H1 (cell line): ENCODE data around the gene MLC1. TPM values are rescaled to one million over a fixed set of nuclear protein-coding genes. Genes with fewer than 3 reads are reported as not detected.

Experiments
- CTCF ChIA-PET: fragments of 300-600 bp; sonication (Branson Sonifier 250); formaldehyde crosslinking; loops from one replicate; lab custom pipeline; 2021; ENCODE audit not compliant: partially characterized antibody; lab: Charles Lee
- POLR2A ChIA-PET: fragments of 300-600 bp; sonication (Branson Sonifier 250); formaldehyde crosslinking; loops from one replicate; lab custom pipeline; 2021; ENCODE audit warnings: inconsistent platforms; ENCODE audit not compliant: partially characterized antibody; lab: Charles Lee
- DNase-seq, 2 experiments: peaks; one replicate each; pipeline versions ENCODE4 v3.0.0 to v3.0.0-alpha.2; 2010 to 2022; ENCODE audit warnings: low spot score in 2 of 2, low read depth in 1 of 2, mixed read lengths in 1 of 2
- FAIRE-seq: peaks from 2 replicates; lab custom pipeline; 2011; peaks lifted over from hg19 to GRCh38; lab: Jason Lieb, UNC
- H2AFZ ChIP-seq: 2 replicates; pipeline ENCODE4 v1.8.1; 2012; ENCODE audit warnings: low read length, inconsistent platforms
- H2AK5ac ChIP-seq: 2 replicates; pipeline ENCODE4 v1.6.1; 2013; ENCODE audit warnings: low read depth, low read length
- H2BK120ac ChIP-seq: replicated peaks from 2 replicates; pipeline ENCODE3; 2013; ENCODE audit warnings: low read depth, low read length, inconsistent platforms
- H2BK12ac ChIP-seq: 2 replicates; pipeline ENCODE4 v1.6.1; 2013; ENCODE audit warnings: low read depth, low read length
- H2BK15ac ChIP-seq: 2 replicates; pipeline ENCODE4 v1.6.1; 2013; ENCODE audit warnings: low read length
- H2BK20ac ChIP-seq: 2 replicates; pipeline ENCODE4 v1.6.1; 2013; ENCODE audit warnings: low read length
- H2BK5ac ChIP-seq: 2 replicates; pipeline ENCODE4 v1.6.1; 2013; ENCODE audit warnings: low read depth, low read length
- H3K14ac ChIP-seq: 2 replicates; pipeline ENCODE4 v1.6.1; 2013; ENCODE audit warnings: inconsistent platforms; ENCODE audit not compliant: insufficient read length
- H3K18ac ChIP-seq: 2 replicates; pipeline ENCODE4 v1.6.1; 2013; ENCODE audit warnings: low read length; ENCODE audit errors: extremely low read depth
- H3K23ac ChIP-seq: 2 replicates; pipeline ENCODE4 v1.6.1; 2013; ENCODE audit warnings: inconsistent platforms; ENCODE audit not compliant: insufficient read length
- H3K23me2 ChIP-seq: 2 replicates; pipeline ENCODE4 v1.6.1; 2013; ENCODE audit warnings: low read depth, low read length
- H3K27ac ChIP-seq: 2 replicates; pipeline ENCODE4 v1.6.1; 2011; ENCODE audit warnings: low read depth, low read length, inconsistent platforms
- H3K27me3 ChIP-seq, 4 experiments: replicated peaks in 1 of 4; 1 replicate in 1 of 4; 2 replicates in 3 of 4; pipeline versions ENCODE4 v1.6.1 to v1.8.1; 2011 to 2013; ENCODE audit warnings: low read length in 3 of 4, mild to moderate bottlenecking in 3 of 4, inconsistent platforms in 2 of 4, mixed read lengths in 2 of 4, moderate library complexity in 1 of 4; ENCODE audit not compliant: control insufficient read depth in 3 of 4, insufficient read depth in 3 of 4; ENCODE audit errors: extremely low read depth in 1 of 4
- H3K36me3 ChIP-seq, 4 experiments: 2 replicates each; pipeline versions ENCODE4 v1.6.1 to v1.8.1; 2011 to 2013; ENCODE audit warnings: mild to moderate bottlenecking in 4 of 4, low read length in 3 of 4, moderate library complexity in 2 of 4, control low read depth in 1 of 4, inconsistent platforms in 1 of 4; ENCODE audit not compliant: insufficient read depth in 4 of 4, control insufficient read depth in 2 of 4
- H3K4ac ChIP-seq: replicated peaks from 2 replicates; pipeline ENCODE3; 2013; ENCODE audit warnings: low read length, low read depth, mixed read lengths, inconsistent platforms; ENCODE audit not compliant: insufficient read length
- H3K4me1 ChIP-seq, 4 experiments: replicated peaks in 1 of 4; 1 replicate in 1 of 4; 2 replicates in 3 of 4; pipeline versions ENCODE4 v1.6.1 to v1.8.1; 2011 to 2013; ENCODE audit warnings: low read length in 3 of 4, inconsistent platforms in 2 of 4, mixed read lengths in 1 of 4; ENCODE audit not compliant: insufficient read depth in 4 of 4, control insufficient read depth in 3 of 4
- H3K4me2 ChIP-seq, 2 experiments: 2 replicates each; pipeline versions ENCODE4 v1.6.1 to v1.8.1; 2011 to 2013; ENCODE audit warnings: low read depth in 2 of 2, low read length in 2 of 2, control low read depth in 1 of 2, inconsistent platforms in 1 of 2, mild to moderate bottlenecking in 1 of 2; ENCODE audit not compliant: insufficient read depth in 1 of 2
- H3K4me3 ChIP-seq, 4 experiments: fragments of 200-600, 300-600 bp in 1 of 4; sonication (generic), shearing (Covaris generic), sonication (Bioruptor Twin) in 1 of 4; 2 replicates each; pipeline versions ENCODE4 v1.5.1 to v1.8.1; 2011 to 2016; ENCODE audit warnings: low read length in 4 of 4, low read depth in 3 of 4, control low read depth in 2 of 4, inconsistent platforms in 2 of 4, mild to moderate bottlenecking in 2 of 4, mixed read lengths in 1 of 4, moderate library complexity in 1 of 4; ENCODE audit not compliant: insufficient read depth in 2 of 4; ENCODE audit errors: extremely low read depth in 1 of 4
- H3K56ac ChIP-seq: replicated peaks from 2 replicates; pipeline ENCODE3; 2013; ENCODE audit warnings: low read depth, mild to moderate bottlenecking, mixed read lengths, low read length, inconsistent platforms; ENCODE audit not compliant: insufficient read length
- H3K79me1 ChIP-seq: 2 replicates; pipeline ENCODE4 v1.6.1; 2013; ENCODE audit warnings: low read depth, low read length, control low read depth
- H3K79me2 ChIP-seq, 2 experiments: 2 replicates each; pipeline versions ENCODE4 v1.6.1 to v1.8.1; 2012 to 2013; ENCODE audit warnings: low read length in 2 of 2, mild to moderate bottlenecking in 2 of 2, inconsistent platforms in 1 of 2; ENCODE audit not compliant: insufficient read depth in 2 of 2, control insufficient read depth in 1 of 2
- H3K9ac ChIP-seq, 4 experiments: replicated peaks in 1 of 4; 1 replicate in 1 of 4; 2 replicates in 3 of 4; pipeline versions ENCODE4 v1.6.1 to v1.8.1; 2011 to 2013; ENCODE audit warnings: low read depth in 3 of 4, low read length in 3 of 4, control low read depth in 2 of 4, mild to moderate bottlenecking in 2 of 4, moderate library complexity in 2 of 4, inconsistent platforms in 1 of 4; ENCODE audit errors: extremely low read depth in 1 of 4
- H3K9me3 ChIP-seq, 2 experiments: 2 replicates each; pipeline versions ENCODE4 v1.6.1 to v1.8.1; 2012 to 2013; ENCODE audit warnings: mild to moderate bottlenecking in 2 of 2, moderate library complexity in 2 of 2, control low read depth in 1 of 2, inconsistent platforms in 1 of 2, low read depth in 1 of 2, low read length in 1 of 2, mixed read lengths in 1 of 2; ENCODE audit not compliant: insufficient read depth in 2 of 2
- H4K20me1 ChIP-seq, 2 experiments: replicated peaks in 1 of 2; 2 replicates each; pipeline versions ENCODE3 to v1.8.1; 2011 to 2013; ENCODE audit warnings: inconsistent platforms in 2 of 2, low read length in 2 of 2, mild to moderate bottlenecking in 1 of 2; ENCODE audit not compliant: insufficient read depth in 2 of 2, control insufficient read depth in 1 of 2
- H4K5ac ChIP-seq: 2 replicates; pipeline ENCODE4 v1.6.1; 2013; ENCODE audit warnings: low read length, low read depth, mixed read lengths, inconsistent platforms; ENCODE audit not compliant: insufficient read length
- H4K8ac ChIP-seq: 2 replicates; pipeline ENCODE4 v1.8.0; 2013; ENCODE audit warnings: mild to moderate bottlenecking, moderate library complexity, low read length, inconsistent platforms; ENCODE audit not compliant: insufficient read depth; ENCODE audit errors: extremely low read depth
- H4K91ac ChIP-seq: replicated peaks from 2 replicates; pipeline ENCODE3; 2013; ENCODE audit warnings: low read length, mixed read lengths, inconsistent platforms; ENCODE audit not compliant: insufficient read length
- BACH1 ChIP-seq: IDR thresholded peaks from 2 replicates; pipeline ENCODE4 v1.6.1; 2012; ENCODE audit warnings: low read length, improper control_type of control experiment
- CEBPB ChIP-seq: IDR thresholded peaks from 2 replicates; pipeline ENCODE4 v1.6.1; 2012; ENCODE audit warnings: low read depth, low read length
- FOSL1 ChIP-seq: IDR thresholded peaks from 2 replicates; pipeline ENCODE4 v1.6.1; 2011; ENCODE audit warnings: mild to moderate bottlenecking, low read depth, low read length, moderate library complexity; ENCODE audit not compliant: insufficient read depth
- GABPA ChIP-seq: IDR thresholded peaks from 2 replicates; pipeline ENCODE4 v1.6.1; 2011; ENCODE audit warnings: mild to moderate bottlenecking, low read length, moderate library complexity, borderline replicate concordance; ENCODE audit not compliant: insufficient read depth
- KDM4A ChIP-seq: IDR thresholded peaks from one replicate; pipeline ENCODE4 v1.7.1; 2012; ENCODE audit warnings: low read depth, mild to moderate bottlenecking, moderate library complexity, low read length, inconsistent platforms; ENCODE audit not compliant: severe bottlenecking
- MAFK ChIP-seq: IDR thresholded peaks from 2 replicates; pipeline ENCODE4 v1.6.1; 2012; ENCODE audit warnings: low read depth, mild to moderate bottlenecking, improper control_type of control experiment, low read length
- NRF1 ChIP-seq: IDR thresholded peaks from 2 replicates; pipeline ENCODE4 v1.6.1; 2011; ENCODE audit warnings: mild to moderate bottlenecking, low read depth, low read length, improper control_type of control experiment
- SAP30 ChIP-seq: fragments of 300-600 bp; sonication (generic); IDR thresholded peaks from 2 replicates; pipeline ENCODE4 v1.7.1; 2012; ENCODE audit warnings: low read length, moderate library complexity, mild to moderate bottlenecking, inconsistent platforms; ENCODE audit not compliant: insufficient read depth, insufficient replicate concordance
- SIX5 ChIP-seq: IDR thresholded peaks from 2 replicates; pipeline ENCODE4 v1.6.1; 2011; ENCODE audit warnings: mild to moderate bottlenecking, low read depth, low read length
- SP1 ChIP-seq: IDR thresholded peaks from 2 replicates; pipeline ENCODE4 v1.6.1; 2011; ENCODE audit warnings: low read depth, low read length
- SP4 ChIP-seq: IDR thresholded peaks from 2 replicates; pipeline ENCODE4 v1.6.1; 2012; ENCODE audit warnings: low read length, inconsistent platforms
- TAF1 ChIP-seq: IDR thresholded peaks from 2 replicates; pipeline ENCODE4 v1.6.1; 2011; ENCODE audit warnings: mild to moderate bottlenecking, low read depth, low read length
- WGBS, 2 experiments: shearing (Covaris generic) in 1 of 2; methylation state at CpG; one replicate each; pipeline versions ENCODE4 v1.1.6 to v1.1.7; 2013 to 2015; ENCODE audit warnings: low lambda C conversion rate in 2 of 2, mixed read lengths in 2 of 2, inconsistent platforms in 1 of 2, low coverage in 1 of 2, missing lambda C conversion rate in 1 of 2; ENCODE audit not compliant: insufficient replicate concordance in 2 of 2, insufficient coverage in 1 of 2, insufficient read length in 1 of 2; ENCODE audit errors: extremely low coverage in 1 of 2, missing lambda C conversion rate in 1 of 2; 5-methylcytosine and 5-hydroxymethylcytosine counted together
- polyA plus RNA-seq, 7 experiments: library from polyadenylated mRNA; depleted of rRNA in 3 of 7; stranded (reverse) in 5 of 7; unstranded in 2 of 7; fragments of >200 nt in 5 of 7; fragments of 200-250 nt in 2 of 7; gene quantifications; 1 replicate in 5 of 7; 2 replicates in 1 of 7; 4 replicates in 1 of 7; pipeline versions ENCODE4 v1.2.1 to v1.2.3, GENCODE V29; 2011 to 2013; ENCODE audit warnings: missing spikeins in 2 of 7, mixed read lengths in 2 of 7
- total RNA-seq: library from RNA; stranded (reverse); fragmentation: NEBNext Ultra II Directional; extraction: Animal tissue kit (Norgen Biotek cat#: 25700); gene quantifications from 2 replicates; pipeline ENCODE4 v1.2.1, GENCODE V29; 2021
- TF ChIP-seq, protein P1 (sequence below): IDR thresholded peaks from 2 replicates; pipeline ENCODE4 v1.6.1; 2012; ENCODE audit warnings: inconsistent platforms

Gene MLC1
- total and polyA plus RNA-seq, 2 of the 8 experiments (the other 6 are each of a cell fraction or from before 2014, with no cell fraction given) = 0.20 TPM; not detected in 1

- WGBS, 2 experiments = 90% methylated on average over 10 of the region's 27 CpGs; no CpG with 5 or more reads in 1 of the 2 experiments
- H3K79me1 ChIP-seq = no peaks in the 10 kb centered on the region
- no peak overlapping the region for H3K9ac ChIP-seq
- no peak overlapping the region for H2BK5ac ChIP-seq
- H4K91ac ChIP-seq = no peak overlapping the region
- POLR2A ChIA-PET = interaction anchor here (1.3 kb wide), 1 partner anchor 10 kb away, joined by 3 read pairs; no protein-coding TSS in a partner anchor
- H3K4me3 ChIP-seq = no peak overlapping the region
- no peak overlapping the region for H3K23ac ChIP-seq
- no peak for FAIRE-seq
- H2BK12ac ChIP-seq = no peak overlapping the region
- H3K27ac ChIP-seq = no peak overlapping the region
- peak in 1 of 2 experiments; percentile 49 for DNase-seq
- H2BK20ac ChIP-seq = no peak overlapping the region
- no peaks in the 10 kb centered on the region; a peak in 1 of 7 replicates for H3K27me3 ChIP-seq
- no peak overlapping the region for H2BK120ac ChIP-seq
- no peaks in the 10 kb centered on the region for H3K79me2 ChIP-seq
- no peak overlapping the region for H2AFZ ChIP-seq
- no peak overlapping the region; the same call in 1 of the 2 replicates for H4K8ac ChIP-seq
- no peak overlapping the region for H2AK5ac ChIP-seq
- H3K36me3 ChIP-seq = no peaks in the 10 kb centered on the region
- H4K5ac ChIP-seq = no peak overlapping the region
- H3K9me3 ChIP-seq = no peaks in the 10 kb centered on the region
- H3K14ac ChIP-seq = no peak overlapping the region
- no peak overlapping the region for H3K56ac ChIP-seq
- no peaks in the 10 kb centered on the region for H4K20me1 ChIP-seq
- no peak overlapping the region for H3K4ac ChIP-seq
- no peak overlapping the region for H3K4me2 ChIP-seq
- H3K23me2 ChIP-seq = no peaks in the 10 kb centered on the region
- peaks cover 0 to 14% (median 7%) of the 10 kb centered on the region in 4 experiments; a peak in 5 of 7 replicates for H3K4me1 ChIP-seq
- CTCF ChIA-PET = interaction anchor here (0.9 to 2.1 kb wide), 6 partner anchors 9 to 60 kb away, joined by 3 to 8 read pairs (median 4); partner anchors contain the start of gene TTLL8
- H2BK15ac ChIP-seq = no peak overlapping the region
- H3K18ac ChIP-seq = no peak overlapping the region
- TF ChIP-seq, protein P1, sequence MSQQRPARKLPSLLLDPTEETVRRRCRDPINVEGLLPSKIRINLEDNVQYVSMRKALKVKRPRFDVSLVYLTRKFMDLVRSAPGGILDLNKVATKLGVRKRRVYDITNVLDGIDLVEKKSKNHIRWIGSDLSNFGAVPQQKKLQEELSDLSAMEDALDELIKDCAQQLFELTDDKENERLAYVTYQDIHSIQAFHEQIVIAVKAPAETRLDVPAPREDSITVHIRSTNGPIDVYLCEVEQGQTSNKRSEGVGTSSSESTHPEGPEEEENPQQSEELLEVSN = no peak
- TF ChIP-seq GABPA = no peak
- no peak for TF ChIP-seq NRF1
- no peak for TF ChIP-seq MAFK
- no peak for TF ChIP-seq SAP30
- no peak for TF ChIP-seq FOSL1
- TF ChIP-seq CEBPB = no peak
- no peak for TF ChIP-seq BACH1
- no peak for TF ChIP-seq SP4
- TF ChIP-seq SIX5 = no peak
- TF ChIP-seq SP1 = no peak
- no peak for TF ChIP-seq KDM4A
- no peak for TF ChIP-seq TAF1
These were observed 3.6 kb downstream of the MLC1 start for GRCh38 chr22:50081426-50082196.
